ENCODE data around the gene MPIG6B.

Gene MPIG6B

DNA sequence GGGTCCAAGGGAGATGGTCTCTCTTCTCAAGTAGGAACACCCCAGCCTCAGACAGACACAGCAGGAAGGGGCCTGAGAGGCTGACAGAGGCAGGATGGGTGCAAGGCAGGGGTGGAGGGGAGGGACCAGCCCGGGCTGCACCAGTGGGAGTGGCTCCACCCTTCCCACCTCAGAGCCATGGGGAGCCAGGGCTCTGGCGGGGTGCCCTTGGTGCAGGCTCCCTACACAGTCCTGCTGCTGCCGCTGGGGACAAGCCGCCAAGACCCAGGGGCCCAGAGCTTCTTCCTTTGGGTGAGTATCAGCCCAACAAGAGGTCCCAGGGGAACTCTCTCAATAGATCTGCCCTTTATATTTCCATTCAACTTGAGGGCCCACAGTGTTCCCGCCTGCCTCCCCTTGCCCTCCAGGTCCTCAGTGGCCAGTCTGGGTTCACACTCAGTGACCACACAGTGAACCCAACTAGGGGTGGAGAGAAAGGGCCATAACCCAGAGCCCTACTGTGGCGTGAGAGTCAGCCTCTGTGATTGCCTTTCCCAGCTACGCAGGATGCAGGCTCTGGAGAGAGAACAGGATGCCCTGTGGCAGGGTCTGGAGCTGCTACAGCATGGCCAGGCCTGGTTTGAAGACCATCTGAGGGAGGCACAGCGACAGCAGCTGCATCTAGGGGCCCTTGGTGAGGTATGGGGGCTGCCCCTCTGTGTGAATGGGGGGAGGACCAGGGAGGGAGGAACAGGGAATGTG, 39.9 kb downstream of the MPIG6B start:
- no peak for TF ChIP-seq CTCF (IDR thresholded peaks at IDR 0.05; ENCODE audit: borderline replicate concordance, insufficient read depth, low read depth, low read length)
- H3K4me3 ChIP-seq (ENCODE audit: low read depth, low read length): no peak overlapping the region

GRCh38 chr6:31763619-31763940, 40.4 kb downstream of the MPIG6B start:
- H3K4me3 ChIP-seq (ENCODE audit: low read depth, low read length): no peak overlapping the region
- TF ChIP-seq CTCF (IDR thresholded peaks at IDR 0.05; ENCODE audit: borderline replicate concordance, insufficient read depth, low read depth, low read length): no peak

DNA sequence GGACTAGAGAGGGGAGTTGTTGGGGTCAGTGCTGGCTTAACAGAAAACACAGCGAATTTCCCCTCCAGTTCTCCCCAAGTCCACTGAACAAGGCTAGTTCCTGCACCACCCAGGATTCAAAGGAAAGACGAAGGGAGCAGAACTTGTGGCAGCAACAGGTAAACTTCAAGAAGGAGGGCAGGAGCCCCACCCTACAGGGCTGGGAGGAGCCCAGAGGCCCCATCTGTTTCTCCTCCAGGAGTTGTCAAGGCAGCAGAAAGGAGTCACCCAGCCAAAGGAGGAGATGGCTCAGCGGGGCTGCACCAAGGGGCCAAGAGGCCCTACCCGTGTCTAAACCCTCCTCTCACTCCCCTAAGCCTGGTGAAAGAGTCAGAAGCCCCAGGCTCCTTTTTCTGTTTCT, 41.0 kb downstream of the MPIG6B start:
- TF ChIP-seq CTCF (IDR thresholded peaks at IDR 0.05; ENCODE audit: borderline replicate concordance, insufficient read depth, low read depth, low read length): no peak
- H3K4me3 ChIP-seq (ENCODE audit: low read depth, low read length): no peak overlapping the region

DNA sequence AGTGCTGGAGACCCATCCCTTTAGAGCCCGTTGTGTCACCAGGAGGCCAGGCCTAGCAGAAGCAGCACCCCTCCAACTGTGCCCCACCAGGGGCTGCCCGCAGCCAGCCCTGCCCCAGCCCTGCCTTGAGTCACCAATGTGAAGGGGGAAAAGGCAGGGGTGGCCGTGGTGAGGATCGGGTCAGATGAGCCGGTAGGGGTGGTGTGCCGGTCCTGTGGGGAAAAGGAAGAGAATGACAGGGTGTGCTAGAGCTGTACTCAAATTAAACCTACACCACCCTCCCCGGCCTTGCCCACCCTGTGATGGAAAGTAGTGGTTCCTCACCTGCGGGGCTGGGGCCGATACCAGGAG, 42.4 kb downstream of the MPIG6B start:
- no peak overlapping the region for H3K4me3 ChIP-seq (ENCODE audit: low read depth, low read length)
- no peak for TF ChIP-seq CTCF (IDR thresholded peaks at IDR 0.05; ENCODE audit: borderline replicate concordance, insufficient read depth, low read depth, low read length)

DNA sequence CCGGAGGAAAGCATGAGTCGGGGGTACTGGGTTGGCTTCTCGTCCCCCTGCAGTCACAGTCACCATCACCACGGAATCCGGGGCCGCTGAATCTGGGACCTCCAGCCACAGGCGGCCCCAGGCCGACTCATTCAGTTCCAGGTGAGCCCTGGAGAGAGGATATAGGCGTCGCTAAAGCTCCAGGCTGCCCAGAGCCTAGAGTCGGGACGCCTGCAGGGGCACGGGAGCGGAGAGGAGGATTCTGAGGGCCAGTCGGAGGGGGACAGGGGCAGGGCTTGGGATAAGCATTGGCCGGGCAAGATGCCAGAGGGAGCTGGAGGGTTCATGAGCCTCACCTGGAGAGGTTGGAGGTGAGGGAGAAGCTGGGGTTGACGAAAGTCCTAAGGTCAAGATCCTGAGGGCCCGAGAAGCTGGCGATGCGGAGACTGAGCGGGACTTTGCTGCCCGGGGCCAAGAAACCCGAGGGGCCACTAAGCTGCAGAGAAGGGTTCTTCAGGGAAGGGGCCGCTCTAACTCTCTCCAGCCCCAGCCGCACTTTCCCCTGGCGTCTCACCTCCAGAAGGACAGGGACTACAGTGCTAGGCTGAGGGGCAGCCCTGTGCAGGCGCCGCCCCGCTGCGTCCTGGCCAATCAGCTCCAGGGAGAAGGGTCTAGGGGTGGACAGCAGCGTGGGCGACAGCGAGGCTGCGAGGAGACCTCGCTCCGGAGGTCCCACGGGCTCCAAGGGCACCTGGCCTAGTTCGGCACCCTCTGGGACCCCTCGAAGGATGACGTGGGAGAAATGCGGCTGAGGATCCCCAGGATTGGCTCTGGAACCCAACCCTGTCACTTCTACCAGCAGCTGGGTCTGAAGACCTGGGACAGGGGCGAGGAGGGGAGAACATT, 43.0 kb downstream of the MPIG6B start:
- TF ChIP-seq CTCF (IDR thresholded peaks at IDR 0.05; ENCODE audit: borderline replicate concordance, insufficient read depth, low read depth, low read length): no peak
- no peak overlapping the region for H3K4me3 ChIP-seq (ENCODE audit: low read depth, low read length)

GRCh38 chr6:31767096-31767645, 44.0 kb downstream of the MPIG6B start:
- no peak for TF ChIP-seq CTCF (IDR thresholded peaks at IDR 0.05; ENCODE audit: borderline replicate concordance, insufficient read depth, low read depth, low read length)
- no peak overlapping the region for H3K4me3 ChIP-seq (ENCODE audit: low read depth, low read length)

Data from GM12875 (cell line).